GM12891 (cell line): Measurements from ENCODE around the gene ARID2.

Experiments used
- PAX5 ChIP-seq: IDR thresholded peaks from 2 replicates; pipeline ENCODE4 v1.6.1; 2011; ENCODE audit warnings: low read length, moderate library complexity, mild to moderate bottlenecking; ENCODE audit not compliant: insufficient read depth, severe bottlenecking
- POLR2A ChIP-seq: IDR thresholded peaks from 2 replicates; pipeline ENCODE4 v1.6.1; 2011; ENCODE audit warnings: low read depth, low read length, control low read depth
- POLR2AphosphoS5 ChIP-seq: IDR thresholded peaks from 2 replicates; pipeline ENCODE4 v1.6.1; 2011; ENCODE audit warnings: low read depth, low read length, control low read depth
- TAF1 ChIP-seq: IDR thresholded peaks from 2 replicates; pipeline ENCODE4 v1.6.1; 2011; ENCODE audit warnings: low read depth, low read length, control low read depth

- TF ChIP-seq POLR2AphosphoS5 (no peak), POLR2A (no peak), TAF1 (no peak), PAX5 (no peak)
These were observed 32.1 kb upstream of the ARID2 start for GRCh38 chr12:45697371-45697770.
